Activated T-cell treated with anti-CD3 and anti-CD28 coated beads for 4 hours (primary cell): ENCODE measurements around the gene QRICH2.
"Not testable (repeated sequence)": the region's sequence is repeated elsewhere in the genome, so short reads cannot be mapped to it uniquely, and the experiment has no call there.

ENCODE experiments used
- DNase-seq: peaks from one replicate; pipeline ENCODE4 v3.0.0-alpha.2; 2020

The QRICH2 gene

GRCh38 chr17:76277300-76278267 lies 30.5 kb downstream of the QRICH2 start:
- no peak for DNase-seq

- DNase-seq, result no peak
Measured at GRCh38 chr17:76276461-76277299, 31.4 kb downstream of the QRICH2 start.

GRCh38 chr17:76276069-76276431 lies 32.0 kb downstream of the QRICH2 start:
- DNase-seq, result no peak

- no peak for DNase-seq
Measured at GRCh38 chr17:76275382-76276068, 32.6 kb downstream of the QRICH2 start.

GRCh38 chr17:76274112-76274956 lies 33.7 kb downstream of the QRICH2 start:
- no peak for DNase-seq

- no peak for DNase-seq
Measured at GRCh38 chr17:76273445-76274111, 34.5 kb downstream of the QRICH2 start.

- no peak for DNase-seq
Measured at GRCh38 chr17:76272541-76273444, 35.3 kb downstream of the QRICH2 start.

GRCh38 chr17:76271669-76272540 lies 36.2 kb downstream of the QRICH2 start:
- peak; percentile 76 for DNase-seq

- no peak for DNase-seq
Measured at GRCh38 chr17:76270770-76271668, 37.1 kb downstream of the QRICH2 start.

GRCh38 chr17:76270127-76270592 lies 37.9 kb downstream of the QRICH2 start:
- no peak for DNase-seq

GRCh38 chr17:76268991-76269981 lies 38.8 kb downstream of the QRICH2 start:
- no peak for DNase-seq

- DNase-seq, result peak; percentile 66
Measured at GRCh38 chr17:76268015-76268749, 39.9 kb downstream of the QRICH2 start.

- not testable (repeated sequence) for DNase-seq
Measured at GRCh38 chr17:76267581-76268001, 40.5 kb downstream of the QRICH2 start.

GRCh38 chr17:76267051-76267576 lies 41.0 kb downstream of the QRICH2 start:
- no peak for DNase-seq

GRCh38 chr17:76266244-76266938 lies 41.7 kb downstream of the QRICH2 start:
- DNase-seq, result no peak
